Transverse colon (tissue), 4 donors: ENCODE results near the gene BRMS1. TPM values are rescaled to one million over a fixed set of nuclear protein-coding genes. Genes with fewer than 3 reads are reported as not detected.
A peak's percentile ranks its signal among the peaks of the same experiment; 100 is the strongest.

Experiments used
- DNase-seq: peaks from one replicate; pipeline ENCODE4 v3.0.0-alpha.2; 2019
- H3K27ac ChIP-seq, 4 donors: fragments of 200-600 bp; sonication (generic); 2 replicates each; pipeline ENCODE4 v1.5.1; 2016 to 2018; ENCODE audit warnings: inconsistent platforms in 4 of 4
- H3K27me3 ChIP-seq: fragments of 200-600 bp; sonication (generic); 2 replicates; pipeline ENCODE4 v1.5.1; 2017; ENCODE audit warnings: inconsistent platforms
- H3K36me3 ChIP-seq, 4 donors: fragments of 200-600 bp; sonication (generic); 2 replicates each; pipeline ENCODE4 v1.5.1; 2017 to 2019; ENCODE audit warnings: inconsistent platforms in 4 of 4
- H3K4me1 ChIP-seq, 4 donors: fragments of 200-600 bp; sonication (generic); 2 replicates each; pipeline ENCODE4 v1.5.1; 2017 to 2020; ENCODE audit warnings: inconsistent platforms in 4 of 4
- H3K4me3 ChIP-seq, 4 donors: fragments of 200-600 bp; sonication (generic); 1 replicate in 1 of 4; 2 replicates in 3 of 4; pipeline versions ENCODE4 v1.5.1 to v1.6.1; 2017 to 2019; ENCODE audit warnings: inconsistent platforms in 4 of 4
- H3K9me3 ChIP-seq, 2 donors: fragments of 200-600 bp; sonication (generic); 2 replicates each; pipeline ENCODE4 v1.5.1; 2017 to 2019; ENCODE audit warnings: inconsistent platforms in 2 of 2
- EP300 ChIP-seq: sonication (generic); formaldehyde crosslinking; IDR thresholded peaks from one replicate; pipeline ENCODE4 v1.6.1; 2017; ENCODE audit warnings: antibody characterized with exemption, low read depth
- POLR2A ChIP-seq: fragments of 450-650 bp; IDR thresholded peaks from one replicate; pipeline ENCODE4 v1.6.1; 2016; ENCODE audit warnings: antibody characterized with exemption, mild to moderate bottlenecking, moderate library complexity
- POLR2AphosphoS5 ChIP-seq, 3 donors: sonication (generic); formaldehyde crosslinking; IDR thresholded peaks; one replicate each; pipeline ENCODE4 v1.6.1; 2016; ENCODE audit warnings: antibody characterized with exemption in 3 of 3
- WGBS, 2 donors: methylation state at CpG; one replicate each; pipeline ENCODE4 v1.1.5; 2018; ENCODE audit warnings: low coverage in 1 of 2; 5-methylcytosine and 5-hydroxymethylcytosine counted together
- in situ Hi-C, 4 donors: fragments of 200-750 bp; cut with MboI; loops; one replicate each; pipeline versions ENCODE4 v1.15.0 to v1.15.1; 2017; ENCODE audit warnings: low sequenced_read_pairs in 3 of 4, low pct_ligation_motif_present in 1 of 4, low pct_unique_long_range_greater_than_20kb in 1 of 4
- intact Hi-C: fragments of 100-400 bp; cut with DNase I; formaldehyde crosslinking; loops from one replicate; pipeline ENCODE4 v1.15.1; 2023; ENCODE audit warnings: low total_unique reads
- small RNA-seq, 4 donors: library from RNA; depleted of rRNA; stranded (forward); fragments of <200 nt; gene quantifications; one replicate each; pipeline ENCODE3, GENCODE V24; 2016
- total RNA-seq, 4 donors: library from RNA; depleted of rRNA; stranded (reverse); fragments of >200 nt; gene quantifications; one replicate each; pipeline ENCODE4 v1.1.0, GENCODE V29; 2016
- TF ChIP-seq, protein P1 (sequence below), 5 experiments: fragments of 200-600 bp in 3 of 5; fragments of 450-650 bp in 2 of 5; sonication (generic) in 3 of 5; IDR thresholded peaks; 1 replicate in 2 of 5; 2 replicates in 3 of 5; pipeline ENCODE4 v1.5.1; 2016 to 2017; ENCODE audit warnings: antibody characterized with exemption in 5 of 5, inconsistent platforms in 3 of 5, mild to moderate bottlenecking in 2 of 5, moderate library complexity in 1 of 5

BRMS1 gene
- total RNA-seq, 4 donors from 2014 or later = 34.0 to 178 (median 63.1) TPM

DNA sequence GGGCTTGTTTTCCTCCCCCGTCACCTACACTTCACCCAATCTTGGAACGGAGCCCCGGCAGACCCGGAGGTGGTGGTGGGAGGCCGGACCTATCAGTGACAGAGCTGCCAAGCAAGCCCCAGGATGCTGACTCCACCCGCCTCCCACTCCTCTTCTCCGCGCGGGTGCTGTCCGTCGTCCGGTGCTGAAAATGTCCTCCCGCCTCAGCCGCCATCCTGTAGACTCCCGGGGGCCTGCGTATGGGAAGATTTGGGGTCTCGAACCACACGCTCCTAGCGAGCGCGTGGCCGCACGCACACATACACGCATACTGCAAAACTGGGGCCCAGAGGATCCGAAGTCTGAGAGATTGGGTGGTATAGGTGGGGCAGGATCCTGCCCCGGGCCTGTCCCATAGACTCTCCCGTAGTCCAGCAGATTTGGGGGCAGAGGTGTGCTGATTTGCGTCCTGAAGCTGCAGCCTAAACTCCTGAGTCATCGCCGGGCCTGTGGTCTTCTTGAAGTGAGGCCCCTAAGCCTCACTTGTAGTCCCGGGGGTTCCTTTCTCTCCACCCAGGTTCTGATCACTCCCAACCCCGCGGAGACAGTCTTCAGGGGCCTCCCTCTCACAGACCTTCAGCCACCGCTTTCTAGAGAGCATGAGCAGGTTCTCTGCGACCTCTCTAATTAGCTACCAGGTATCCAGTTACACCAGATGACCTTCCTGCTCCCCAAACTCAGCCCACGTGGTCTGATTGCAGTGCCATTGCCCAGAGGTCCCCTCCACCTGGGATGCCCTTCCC, 55.2 kb downstream of the BRMS1 start:
- peak overlapping the region; percentile 52 to 98 (median 77) for H3K4me3 ChIP-seq
- H3K9me3 ChIP-seq = no peaks in the 10 kb centered on the region
- H3K36me3 ChIP-seq = no peaks in the 10 kb centered on the region
- WGBS, 2 donors = 0 to 11% methylated on average over 1 to 34 of the region's 36 CpGs
- H3K4me1 ChIP-seq = peaks cover 19 to 38% (median 29%) of the 10 kb centered on the region in 4 donors
- no peak for TF ChIP-seq POLR2AphosphoS5 (IDR thresholded peaks at IDR 0.05)
- TF ChIP-seq POLR2A = no peak
- no peak for TF ChIP-seq EP300
- TF ChIP-seq, protein P1, sequence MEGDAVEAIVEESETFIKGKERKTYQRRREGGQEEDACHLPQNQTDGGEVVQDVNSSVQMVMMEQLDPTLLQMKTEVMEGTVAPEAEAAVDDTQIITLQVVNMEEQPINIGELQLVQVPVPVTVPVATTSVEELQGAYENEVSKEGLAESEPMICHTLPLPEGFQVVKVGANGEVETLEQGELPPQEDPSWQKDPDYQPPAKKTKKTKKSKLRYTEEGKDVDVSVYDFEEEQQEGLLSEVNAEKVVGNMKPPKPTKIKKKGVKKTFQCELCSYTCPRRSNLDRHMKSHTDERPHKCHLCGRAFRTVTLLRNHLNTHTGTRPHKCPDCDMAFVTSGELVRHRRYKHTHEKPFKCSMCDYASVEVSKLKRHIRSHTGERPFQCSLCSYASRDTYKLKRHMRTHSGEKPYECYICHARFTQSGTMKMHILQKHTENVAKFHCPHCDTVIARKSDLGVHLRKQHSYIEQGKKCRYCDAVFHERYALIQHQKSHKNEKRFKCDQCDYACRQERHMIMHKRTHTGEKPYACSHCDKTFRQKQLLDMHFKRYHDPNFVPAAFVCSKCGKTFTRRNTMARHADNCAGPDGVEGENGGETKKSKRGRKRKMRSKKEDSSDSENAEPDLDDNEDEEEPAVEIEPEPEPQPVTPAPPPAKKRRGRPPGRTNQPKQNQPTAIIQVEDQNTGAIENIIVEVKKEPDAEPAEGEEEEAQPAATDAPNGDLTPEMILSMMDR (IDR thresholded peaks at IDR 0.05) = no peak
- DNase-seq = peak; percentile 78
- intact Hi-C loops = loop anchor here (10.0 kb wide), 1 partner anchor 65 kb away; no protein-coding TSS in a partner anchor
- H3K27ac ChIP-seq = peak overlapping the region; percentile 92 to 97 (median 93)
- peaks cover 40% of the 10 kb centered on the region for H3K27me3 ChIP-seq
- in situ Hi-C loops = loop anchor here in 1 of 4 donors (10.0 kb wide), 1 partner anchor 65 kb away; no protein-coding TSS in a partner anchor

DNA sequence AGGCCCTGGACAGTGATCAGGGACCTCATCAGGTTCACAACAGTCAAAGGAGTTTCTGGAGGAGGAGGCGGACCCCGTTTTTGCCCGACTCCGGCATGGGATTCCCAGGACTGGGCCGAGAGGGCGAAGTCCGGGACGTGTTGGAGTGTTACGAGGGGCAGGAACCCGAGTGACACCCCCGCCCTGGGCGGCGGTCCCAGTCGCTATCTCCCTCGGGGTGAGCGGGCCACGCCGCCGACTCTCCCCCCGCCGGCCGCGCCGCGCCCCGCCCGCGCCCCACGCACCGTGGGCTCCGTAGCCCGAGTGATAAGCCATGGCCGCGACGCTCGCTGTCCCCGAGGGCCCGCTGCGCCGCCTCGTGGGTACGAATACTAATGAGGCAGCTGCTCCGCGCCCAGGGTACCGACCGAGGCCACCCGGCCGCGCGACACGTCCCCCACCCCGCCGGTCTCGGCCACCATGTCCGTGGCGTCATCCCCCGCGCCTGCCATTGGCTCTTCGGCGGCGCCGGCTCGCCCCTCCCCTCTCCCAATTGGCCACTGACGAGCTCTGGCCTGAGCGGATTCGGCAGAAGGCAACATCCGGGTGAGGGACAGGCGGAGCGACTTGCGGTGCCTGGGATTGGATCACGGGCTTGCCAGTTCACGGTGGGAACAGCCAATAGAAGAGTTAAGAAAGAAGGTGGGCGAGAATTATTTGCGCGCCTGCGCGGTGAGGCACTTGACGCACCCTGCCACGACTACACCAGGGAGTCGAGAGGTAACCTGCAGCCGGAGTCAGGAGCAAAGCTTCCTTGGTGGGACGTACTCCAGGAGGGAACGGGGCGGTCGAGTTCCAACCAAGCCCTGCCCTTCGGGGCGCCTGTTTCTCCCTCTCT, 56.0 kb downstream of the BRMS1 start, which contains the start of gene YIF1A:
Gene YIF1A (minus strand): TSS at position 473 of the 877 bp plus-strand sequence. CDS start 158 bp downstream, at position 315.
- intact Hi-C loops (loop anchor here (10.0 kb wide), 1 partner anchor 64 kb away; no protein-coding TSS in a partner anchor), in situ Hi-C loops (loop anchor here in 1 of 4 donors (10.0 kb wide), 1 partner anchor 64 kb away; no protein-coding TSS in a partner anchor)
- H3K27me3 ChIP-seq = peaks cover 32% of the 10 kb centered on the region
- peaks cover 19 to 38% (median 29%) of the 10 kb centered on the region in 4 donors for H3K4me1 ChIP-seq
- DNase-seq = peak; percentile 99
- H3K9me3 ChIP-seq = no peaks in the 10 kb centered on the region
- peak within 1 kb of the TSS; percentile 72 to 98 (median 78) for H3K4me3 ChIP-seq
- TF ChIP-seq POLR2AphosphoS5 (IDR thresholded peaks at IDR 0.05) (peak; percentile 92 to 98 (median 96)), POLR2A (peak; percentile 95), EP300 (no peak)
- TF ChIP-seq, protein P1 (IDR thresholded peaks at IDR 0.05) = peak in 1 of 5 experiments; percentile 8
- no peaks in the 10 kb centered on the region for H3K36me3 ChIP-seq
- peak within 1 kb of the TSS; percentile 92 to 97 (median 93) for H3K27ac ChIP-seq
- 1% methylated on average over 58 of the region's 87 CpGs; no CpG with 5 or more reads in 1 of the 2 donors for WGBS, 2 donors

DNA sequence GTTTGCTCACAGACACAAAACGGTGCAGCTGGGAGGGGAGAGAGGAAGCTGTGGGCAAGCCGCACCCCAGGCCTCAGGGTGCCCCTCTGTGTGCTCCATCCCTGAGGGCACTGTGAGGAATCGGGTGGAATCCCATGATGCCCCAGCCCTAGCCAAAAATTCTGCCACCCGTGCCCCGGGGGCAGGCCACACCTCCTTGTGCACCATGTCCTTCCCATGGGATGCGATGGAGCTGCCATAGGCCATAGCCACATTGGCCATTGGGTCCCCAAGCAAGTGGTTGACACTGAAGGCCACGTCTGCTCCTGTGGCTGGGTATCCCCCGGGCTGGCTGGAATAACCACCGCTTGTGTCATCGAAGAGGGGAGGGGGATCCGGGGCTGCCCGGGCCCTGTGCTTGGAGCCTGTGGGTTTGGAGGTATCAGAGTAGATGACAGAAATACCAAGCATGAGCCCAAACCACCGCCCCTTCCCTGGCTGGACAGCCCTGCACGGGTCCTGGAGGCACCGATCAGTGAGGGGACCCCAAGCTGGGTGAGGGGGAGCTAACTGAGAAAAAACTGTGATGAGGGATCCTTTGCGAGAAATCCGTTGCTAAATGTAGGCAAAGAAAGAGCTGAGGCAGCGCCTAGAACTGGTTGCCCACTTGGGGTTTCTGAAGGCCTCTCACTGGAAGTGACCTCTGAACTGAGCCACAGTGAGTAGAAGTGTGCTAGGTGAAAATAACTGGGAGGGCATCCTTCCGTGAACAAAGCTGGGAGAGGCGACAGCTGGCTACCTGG, 56.8 kb downstream of the BRMS1 start:
- peaks cover 24% of the 10 kb centered on the region for H3K27me3 ChIP-seq
- DNase-seq = no peak
- in situ Hi-C loops (loop anchor here in 1 of 4 donors (10.0 kb wide), 1 partner anchor 63 kb away; no protein-coding TSS in a partner anchor), intact Hi-C loops (loop anchor here (10.0 kb wide), 1 partner anchor 63 kb away; no protein-coding TSS in a partner anchor)
- H3K27ac ChIP-seq = peak overlapping the region; percentile 92 to 97 (median 93)
- H3K36me3 ChIP-seq = no peaks in the 10 kb centered on the region
- H3K9me3 ChIP-seq = no peaks in the 10 kb centered on the region
- peaks cover 19 to 38% (median 29%) of the 10 kb centered on the region in 4 donors for H3K4me1 ChIP-seq
- TF ChIP-seq, protein P1 (IDR thresholded peaks at IDR 0.05) = no peak
- TF ChIP-seq POLR2AphosphoS5 (IDR thresholded peaks at IDR 0.05) (no peak), EP300 (no peak), POLR2A (no peak)
- H3K4me3 ChIP-seq = peak overlapping the region; percentile 72 to 98 (median 78)
- WGBS, 2 donors = 45% methylated on average over 18 of the region's 20 CpGs; no CpG with 5 or more reads in 1 of the 2 donors

Small RNAs within 50 kb of the gene (small RNA-seq; reads per million reads assigned to genes)
- gene RF00017 (0 reads per million in 4 donors), gene RNU1-84P (0 to 0.36 (median 0) reads per million in 4 donors)

Other genes starting within 250 kb of the BRMS1 start
- gene KLC2, start 87.4 kb downstream of the BRMS1 start, total RNA-seq = 10 to 100 TPM in 2 of 4 donors, 1 to 10 TPM in 2; 5.1 to 15.6 (median 11.1) TPM
- 100 to 1,000 TPM in 3 of 4 donors, 10 to 100 TPM in 1; 89.8 to 141 (median 131) TPM for gene RAB1B, start 76.5 kb downstream of the BRMS1 start, total RNA-seq
- under 1 TPM in 1 of 4 donors, not detected in 3; 0.41 TPM for gene CNIH2, start 66.9 kb downstream of the BRMS1 start, total RNA-seq
- 10 to 100 TPM; 60.6 to 99.7 (median 72.3) TPM for gene YIF1A, start 56.0 kb downstream of the BRMS1 start, total RNA-seq
- under 1 TPM in 2 of 4 donors, not detected in 2; 0.55 to 0.75 TPM for gene TMEM151A, start 53.2 kb downstream of the BRMS1 start, total RNA-seq
- gene CD248, start 28.1 kb downstream of the BRMS1 start, total RNA-seq = 10 to 100 TPM in 1 of 4 donors, 1 to 10 TPM in 3; 2.6 to 36.2 (median 6.5) TPM
- gene RIN1, start 8.7 kb downstream of the BRMS1 start, total RNA-seq = 10 to 100 TPM in 3 of 4 donors, 1 to 10 TPM in 1; 8.8 to 43.8 (median 14.4) TPM
- 10 to 100 TPM; 21.8 to 31.8 (median 23.6) TPM for gene B4GAT1, start 2.5 kb upstream of the BRMS1 start, total RNA-seq
- gene SLC29A2, start 26.7 kb upstream of the BRMS1 start, total RNA-seq = 10 to 100 TPM in 3 of 4 donors, 1 to 10 TPM in 1; 7.5 to 32.4 (median 14.4) TPM
- gene NPAS4, start 75.9 kb upstream of the BRMS1 start, total RNA-seq = under 1 TPM in 1 of 4 donors, not detected in 3; 0.16 TPM
- 100 to 1,000 TPM in 1 of 4 donors, 10 to 100 TPM in 3; 39.6 to 127 (median 43.5) TPM for gene MRPL11, start 93.7 kb upstream of the BRMS1 start, total RNA-seq
- 10 to 100 TPM in 1 of 4 donors, 1 to 10 TPM in 3; 1.2 to 14.2 (median 7.8) TPM for gene PELI3, start 121.8 kb upstream of the BRMS1 start, total RNA-seq
- gene DPP3, start 135.3 kb upstream of the BRMS1 start, total RNA-seq = 100 to 1,000 TPM in 1 of 4 donors, 10 to 100 TPM in 3; 32.8 to 116 (median 53.4) TPM
- gene BBS1, start 165.5 kb upstream of the BRMS1 start, total RNA-seq = 100 to 1,000 TPM in 1 of 4 donors, 10 to 100 TPM in 3; 33.3 to 146 (median 56.0) TPM
- gene ZDHHC24, start 200.9 kb upstream of the BRMS1 start, total RNA-seq = 10 to 100 TPM; 12.1 to 34.4 (median 13.8) TPM
- not detected for gene ACTN3, start 201.8 kb upstream of the BRMS1 start, total RNA-seq
- 10 to 100 TPM; 23.5 to 80.6 (median 39.0) TPM for gene CTSF, start 223.5 kb upstream of the BRMS1 start, total RNA-seq
- under 1 TPM in 2 of 4 donors, not detected in 2; 0.32 to 0.96 TPM for gene CCDC87, start 248.0 kb upstream of the BRMS1 start, total RNA-seq
- gene CCS, start 248.1 kb upstream of the BRMS1 start, total RNA-seq = 10 to 100 TPM; 37.4 to 82.0 (median 49.5) TPM